ENCODE measurements around the gene ITPR1. TPM values are rescaled to one million over a fixed set of nuclear protein-coding genes. Genes with fewer than 3 reads are reported as not detected.

Gene ITPR1
- total RNA-seq, 1 experiment from 2014 or later = 8.7 TPM

- DNase-seq (ENCODE audit: low read depth, low spot score) (no peak), ATAC-seq (no peak)
- TF ChIP-seq POLR2AphosphoS5 (IDR thresholded peaks at IDR 0.05; ENCODE audit: low read depth, low read length) (no peak), CTCF (IDR thresholded peaks at IDR 0.05) (no peak), TCF7L2 (IDR thresholded peaks at IDR 0.05; ENCODE audit: low read depth, low read length) (no peak), SIN3A (IDR thresholded peaks at IDR 0.05; ENCODE audit: borderline replicate concordance, insufficient read depth, low read depth, low read length) (no peak)
- TF ChIP-seq, protein P1, sequence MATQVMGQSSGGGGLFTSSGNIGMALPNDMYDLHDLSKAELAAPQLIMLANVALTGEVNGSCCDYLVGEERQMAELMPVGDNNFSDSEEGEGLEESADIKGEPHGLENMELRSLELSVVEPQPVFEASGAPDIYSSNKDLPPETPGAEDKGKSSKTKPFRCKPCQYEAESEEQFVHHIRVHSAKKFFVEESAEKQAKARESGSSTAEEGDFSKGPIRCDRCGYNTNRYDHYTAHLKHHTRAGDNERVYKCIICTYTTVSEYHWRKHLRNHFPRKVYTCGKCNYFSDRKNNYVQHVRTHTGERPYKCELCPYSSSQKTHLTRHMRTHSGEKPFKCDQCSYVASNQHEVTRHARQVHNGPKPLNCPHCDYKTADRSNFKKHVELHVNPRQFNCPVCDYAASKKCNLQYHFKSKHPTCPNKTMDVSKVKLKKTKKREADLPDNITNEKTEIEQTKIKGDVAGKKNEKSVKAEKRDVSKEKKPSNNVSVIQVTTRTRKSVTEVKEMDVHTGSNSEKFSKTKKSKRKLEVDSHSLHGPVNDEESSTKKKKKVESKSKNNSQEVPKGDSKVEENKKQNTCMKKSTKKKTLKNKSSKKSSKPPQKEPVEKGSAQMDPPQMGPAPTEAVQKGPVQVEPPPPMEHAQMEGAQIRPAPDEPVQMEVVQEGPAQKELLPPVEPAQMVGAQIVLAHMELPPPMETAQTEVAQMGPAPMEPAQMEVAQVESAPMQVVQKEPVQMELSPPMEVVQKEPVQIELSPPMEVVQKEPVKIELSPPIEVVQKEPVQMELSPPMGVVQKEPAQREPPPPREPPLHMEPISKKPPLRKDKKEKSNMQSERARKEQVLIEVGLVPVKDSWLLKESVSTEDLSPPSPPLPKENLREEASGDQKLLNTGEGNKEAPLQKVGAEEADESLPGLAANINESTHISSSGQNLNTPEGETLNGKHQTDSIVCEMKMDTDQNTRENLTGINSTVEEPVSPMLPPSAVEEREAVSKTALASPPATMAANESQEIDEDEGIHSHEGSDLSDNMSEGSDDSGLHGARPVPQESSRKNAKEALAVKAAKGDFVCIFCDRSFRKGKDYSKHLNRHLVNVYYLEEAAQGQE (IDR thresholded peaks at IDR 0.05; ENCODE audit: insufficient read depth in 1 of 2, low read depth in 2 of 2, low read length in 1 of 2) = no peak
- Histone ChIP-seq H3K27me3 (ENCODE audit: control insufficient read depth, insufficient read depth, low read length) (no peaks in the 10 kb centered on the region), H3K4me3 (ENCODE audit: low read depth in 2 of 2, low read length in 2 of 2) (no peak overlapping the region), H3K27ac (ENCODE audit: low read length) (no peak overlapping the region), H3K9me3 (ENCODE audit: control insufficient read depth, insufficient read depth, low read depth, low read length) (no peaks in the 10 kb centered on the region), H3K36me3 (ENCODE audit: control insufficient read depth, insufficient read depth, low read length) (no peaks in the 10 kb centered on the region), H3K4me1 (ENCODE audit: control insufficient read depth, insufficient read depth, low read length) (no peaks in the 10 kb centered on the region)
- intact Hi-C loops (cut with micrococcal nuclease; ENCODE audit: unreplicated experiment) (no loop called here), in situ Hi-C loops (cut with HindIII; ENCODE audit: low pct_unique_long_range_greater_than_20kb, low sequenced_read_pairs) (no loop called here)
- ChIA-PET CTCF (no interaction called here), POLR2A (interaction anchor here (0.7 kb wide), 1 partner anchor 32 kb away, joined by 7 read pairs; no protein-coding TSS in a partner anchor)
- no TSS peak for BruUV-seq (replicated peaks)
Measured at GRCh38 chr3:4565809-4566501, 72.8 kb downstream of the ITPR1 start.

- ChIA-PET CTCF (no interaction called here), POLR2A (no interaction called here)
- no peak for ATAC-seq
- Histone ChIP-seq H3K4me1 (ENCODE audit: control insufficient read depth, insufficient read depth, low read length) (no peaks in the 10 kb centered on the region), H3K27me3 (ENCODE audit: control insufficient read depth, insufficient read depth, low read length) (no peaks in the 10 kb centered on the region), H3K9me3 (ENCODE audit: control insufficient read depth, insufficient read depth, low read depth, low read length) (no peaks in the 10 kb centered on the region), H3K27ac (ENCODE audit: low read length) (no peak overlapping the region), H3K36me3 (ENCODE audit: control insufficient read depth, insufficient read depth, low read length) (no peaks in the 10 kb centered on the region), H3K4me3 (ENCODE audit: low read depth in 2 of 2, low read length in 2 of 2) (no peak overlapping the region)
- TF ChIP-seq TCF7L2 (IDR thresholded peaks at IDR 0.05; ENCODE audit: low read depth, low read length) (no peak), POLR2AphosphoS5 (IDR thresholded peaks at IDR 0.05; ENCODE audit: low read depth, low read length) (no peak), SIN3A (IDR thresholded peaks at IDR 0.05; ENCODE audit: borderline replicate concordance, insufficient read depth, low read depth, low read length) (no peak), CTCF (IDR thresholded peaks at IDR 0.05) (no peak)
- TF ChIP-seq, protein P1 (IDR thresholded peaks at IDR 0.05; ENCODE audit: insufficient read depth in 1 of 2, low read depth in 2 of 2, low read length in 1 of 2) = no peak
- no peak for DNase-seq (ENCODE audit: low read depth, low spot score)
- in situ Hi-C loops (cut with HindIII; ENCODE audit: low pct_unique_long_range_greater_than_20kb, low sequenced_read_pairs) (no loop called here), intact Hi-C loops (cut with micrococcal nuclease; ENCODE audit: unreplicated experiment) (no loop called here)
- BruUV-seq (replicated peaks) = no TSS peak
Measured at GRCh38 chr3:4568841-4569240, 75.7 kb downstream of the ITPR1 start.

Measured in Panc1 (cell line).